WTC11 (cell line): ENCODE measurements around the gene SAMD10. TPM values are rescaled to one million over a fixed set of nuclear protein-coding genes. Genes with fewer than 3 reads are reported as not detected.

Source experiments
- ATAC-seq: fragments of 200-7000 bp; cut with Tn5 transposase; 2 replicates; pipeline ENCODE4 v1.10.0; 2021; ENCODE audit warnings: mild to moderate bottlenecking, moderate library complexity
- CTCF ChIA-PET: fragments of 300-600 bp; sonication (Branson Sonifier 250); formaldehyde crosslinking; loops from one replicate; lab custom pipeline; 2021; ENCODE audit warnings: antibody characterized with exemption; lab: Charles Lee
- POLR2A ChIA-PET: fragments of 350-600 bp; sonication (Branson Sonifier 250); formaldehyde crosslinking; loops from one replicate; lab custom pipeline; 2021; ENCODE audit warnings: antibody characterized with exemption; lab: Charles Lee
- DNase-seq: peaks from one replicate; pipeline ENCODE4 v3.0.0; 2021; ENCODE audit warnings: low spot score
- H3K27ac Mint-ChIP-seq: 2 replicates; pipeline ENCODE4 v1.8.0; 2021; ENCODE audit warnings: mixed read lengths
- H3K27me3 Mint-ChIP-seq: 2 replicates; pipeline ENCODE4 v1.8.0; 2021; ENCODE audit warnings: low read depth, mild to moderate bottlenecking, moderate library complexity, mixed read lengths
- H3K36me3 Mint-ChIP-seq: 2 replicates; pipeline ENCODE4 v1.8.0; 2021; ENCODE audit warnings: mixed read lengths
- H3K4me1 Mint-ChIP-seq: 2 replicates; pipeline ENCODE4 v1.8.0; 2022; ENCODE audit warnings: mixed read lengths
- H3K4me3 Mint-ChIP-seq: 2 replicates; pipeline ENCODE4 v1.8.0; 2021; ENCODE audit warnings: mild to moderate bottlenecking, moderate library complexity, mixed read lengths
- H3K9me3 Mint-ChIP-seq: 2 replicates; pipeline ENCODE4 v1.8.0; 2021; ENCODE audit warnings: mixed read lengths
- ARID4B ChIP-seq: sonication (generic); formaldehyde crosslinking; IDR thresholded peaks from 2 replicates; pipeline ENCODE4 v1.8.0; 2023; ENCODE audit warnings: missing genetic modification reagents, mild to moderate bottlenecking, borderline replicate concordance
- ATF6 ChIP-seq: sonication (generic); formaldehyde crosslinking; IDR thresholded peaks from 2 replicates; pipeline ENCODE4 v1.8.1; 2023; ENCODE audit warnings: mild to moderate bottlenecking, missing genetic modification reagents
- CREM ChIP-seq: sonication (generic); formaldehyde crosslinking; IDR thresholded peaks from 2 replicates; pipeline ENCODE4 v1.8.1; 2022; ENCODE audit warnings: mild to moderate bottlenecking, missing genetic modification reagents, moderate library complexity
- FOXJ3 ChIP-seq: sonication (generic); formaldehyde crosslinking; IDR thresholded peaks from 2 replicates; pipeline ENCODE4 v1.9.0; 2021; ENCODE audit warnings: missing genetic modification reagents, mild to moderate bottlenecking, borderline replicate concordance
- GRHL2 ChIP-seq: fragments of 250-450 bp; sonication (Bioruptor Pico); IDR thresholded peaks from 2 replicates; pipeline ENCODE4 v1.8.0; 2022; ENCODE audit warnings: mild to moderate bottlenecking, moderate library complexity; ENCODE audit not compliant: insufficient replicate concordance, severe bottlenecking
- IRF1 ChIP-seq: sonication (generic); formaldehyde crosslinking; IDR thresholded peaks from 2 replicates; pipeline ENCODE4 v1.8.0; 2023; ENCODE audit warnings: missing genetic modification reagents
- IRF2 ChIP-seq: sonication (generic); formaldehyde crosslinking; IDR thresholded peaks from 2 replicates; pipeline ENCODE4 v1.8.0; 2022; ENCODE audit warnings: low read depth, missing genetic modification reagents, borderline replicate concordance
- NR3C1 ChIP-seq: sonication (generic); formaldehyde crosslinking; conservative IDR thresholded peaks from 2 replicates; pipeline ENCODE4 v1.8.1; 2023; ENCODE audit warnings: low read depth, mild to moderate bottlenecking, missing genetic modification reagents
- PREB ChIP-seq: sonication (generic); formaldehyde crosslinking; IDR thresholded peaks from 2 replicates; pipeline ENCODE4 v1.8.1; 2022; ENCODE audit warnings: mild to moderate bottlenecking, missing genetic modification reagents, moderate library complexity, borderline replicate concordance
- RORB ChIP-seq: fragments of 250-450 bp; sonication (Bioruptor Pico); IDR thresholded peaks from 2 replicates; pipeline ENCODE4 v1.9.0; 2021; ENCODE audit warnings: mild to moderate bottlenecking
- TCF7 ChIP-seq: sonication (generic); formaldehyde crosslinking; IDR thresholded peaks from 2 replicates; pipeline ENCODE4 v1.8.0; 2022; ENCODE audit warnings: mild to moderate bottlenecking, low read depth, missing genetic modification reagents, moderate library complexity
- TEAD4 ChIP-seq: sonication (generic); formaldehyde crosslinking; IDR thresholded peaks from 2 replicates; pipeline ENCODE4 v1.8.0; 2022; ENCODE audit warnings: mild to moderate bottlenecking, missing genetic modification reagents
- ZNF138 ChIP-seq: sonication (generic); formaldehyde crosslinking; conservative IDR thresholded peaks from 2 replicates; pipeline ENCODE4 v1.8.1; 2022; ENCODE audit warnings: mild to moderate bottlenecking, moderate library complexity, missing genetic modification reagents
- ZNF281 ChIP-seq: sonication (generic); formaldehyde crosslinking; IDR thresholded peaks from 2 replicates; pipeline ENCODE4 v1.8.0; 2023; ENCODE audit warnings: mild to moderate bottlenecking, missing genetic modification reagents
- ZNF416 ChIP-seq: fragments of 250-450 bp; sonication (Bioruptor Pico); IDR thresholded peaks from 2 replicates; pipeline ENCODE4 v1.9.0; 2021; ENCODE audit warnings: mild to moderate bottlenecking, inconsistent platforms
- ZNF671 ChIP-seq: fragments of 250-450 bp; sonication (Bioruptor Pico); IDR thresholded peaks from 2 replicates; pipeline ENCODE4 v1.8.0; 2021; ENCODE audit warnings: mild to moderate bottlenecking
- total RNA-seq: library from RNA; stranded (reverse); gene quantifications from 3 replicates; pipeline ENCODE4 v1.2.3, GENCODE V29; 2021

Gene SAMD10
- total RNA-seq, 1 experiment from 2014 or later = 6.2 TPM

GRCh38 chr20:64023361-64024140 lies 44.1 kb upstream of the SAMD10 start:
- ATAC-seq = no peak
- no peak overlapping the region for H3K27ac Mint-ChIP-seq
- no peak for DNase-seq
- TF ChIP-seq CREM (no peak), PREB (peak; percentile 20; the same call in 1 of the 2 replicates)
- no peaks in the 10 kb centered on the region for H3K9me3 Mint-ChIP-seq
- no peaks in the 10 kb centered on the region for H3K4me1 Mint-ChIP-seq
- no peaks in the 10 kb centered on the region for H3K27me3 Mint-ChIP-seq
- ChIA-PET POLR2A (interaction anchor here (0.5 kb wide), 1 partner anchor 196 kb away, joined by 3 read pairs; no protein-coding TSS in a partner anchor), CTCF (interaction anchor here (1.1 kb wide), 1 partner anchor 15 kb away, joined by 5 read pairs; no protein-coding TSS in a partner anchor)
- H3K4me3 Mint-ChIP-seq = no peak overlapping the region
- H3K36me3 Mint-ChIP-seq = peaks cover 63% of the 10 kb centered on the region

GRCh38 chr20:64022671-64023360 lies 43.4 kb upstream of the SAMD10 start:
- no peaks in the 10 kb centered on the region for H3K4me1 Mint-ChIP-seq
- no peak for ATAC-seq
- no peaks in the 10 kb centered on the region for H3K9me3 Mint-ChIP-seq
- DNase-seq = no peak
- TF ChIP-seq TEAD4 (CRISPR knock-in tag) = no peak
- no peak for TF ChIP-seq ZNF138 (CRISPR knock-in tag)
- no peak for TF ChIP-seq IRF2
- no peak for TF ChIP-seq ZNF281 (CRISPR knock-in tag)
- no peak for TF ChIP-seq NR3C1
- POLR2A ChIA-PET = interaction anchor here (0.5 kb wide), 1 partner anchor 195 kb away, joined by 3 read pairs; no protein-coding TSS in a partner anchor
- CTCF ChIA-PET = interaction anchor here (1.1 kb wide), 1 partner anchor 15 kb away, joined by 5 read pairs; no protein-coding TSS in a partner anchor
- no peak overlapping the region for H3K27ac Mint-ChIP-seq
- H3K36me3 Mint-ChIP-seq = peaks cover 64% of the 10 kb centered on the region
- H3K4me3 Mint-ChIP-seq = no peak overlapping the region
- no peaks in the 10 kb centered on the region for H3K27me3 Mint-ChIP-seq

GRCh38 chr20:64021124-64021975 lies 41.9 kb upstream of the SAMD10 start:
- Mint-ChIP-seq H3K27ac (no peak overlapping the region), H3K4me3 (no peak overlapping the region), H3K27me3 (no peaks in the 10 kb centered on the region), H3K9me3 (no peaks in the 10 kb centered on the region), H3K36me3 (peaks cover 59% of the 10 kb centered on the region), H3K4me1 (no peaks in the 10 kb centered on the region)
- DNase-seq (no peak), ATAC-seq (no peak)
- ChIA-PET CTCF (no interaction called here), POLR2A (no interaction called here)
- no peak for TF ChIP-seq ATF6 (CRISPR knock-in tag)
- no peak for TF ChIP-seq ARID4B (CRISPR knock-in tag)
- TF ChIP-seq FOXJ3 (CRISPR knock-in tag) = no peak
- TF ChIP-seq TCF7 (CRISPR knock-in tag) = no peak
- TF ChIP-seq NR3C1 = no peak
- TF ChIP-seq ZNF671 = no peak
- no peak for TF ChIP-seq ZNF416 (CRISPR knock-in tag)
- no peak for TF ChIP-seq CREM
- no peak for TF ChIP-seq RORB (CRISPR knock-in tag)
- TF ChIP-seq IRF2 = no peak
- no peak for TF ChIP-seq GRHL2 (CRISPR knock-in tag)
- no peak for TF ChIP-seq IRF1 (CRISPR knock-in tag)
